MG63 (cell line): ENCODE results near the gene CALU. TPM values are rescaled to one million over a fixed set of nuclear protein-coding genes. Genes with fewer than 3 reads are reported as not detected.

ENCODE experiments used
- DNase-seq: peaks from one replicate; pipeline ENCODE4 v3.0.0-alpha.2; 2020
- H3K27me3 ChIP-seq: fragments of 250-450 bp; sonication (Bioruptor Pico); 2 replicates; pipeline ENCODE4 v1.5.1; 2020; ENCODE audit warnings: mild to moderate bottlenecking, moderate library complexity
- H3K36me3 ChIP-seq: fragments of 250-450 bp; sonication (Bioruptor Pico); 2 replicates; pipeline ENCODE4 v1.5.1; 2020; ENCODE audit warnings: mild to moderate bottlenecking, moderate library complexity
- H3K4me3 ChIP-seq: fragments of 250-450 bp; sonication (Bioruptor Pico); 2 replicates; pipeline ENCODE4 v1.5.1; 2020; ENCODE audit warnings: mild to moderate bottlenecking, moderate library complexity
- H3K9me3 ChIP-seq: fragments of 250-450 bp; sonication (Bioruptor Pico); 2 replicates; pipeline ENCODE4 v1.5.1; 2020; ENCODE audit warnings: mild to moderate bottlenecking, moderate library complexity
- total RNA-seq: library from RNA; depleted of rRNA; stranded (reverse); fragments of >200 nt; shearing (Covaris generic); gene quantifications from 2 replicates; pipeline ENCODE4 v1.2.3, GENCODE V29; 2014; ENCODE audit warnings: low replicate concordance

CALU gene
- total RNA-seq, 1 experiment from 2014 or later = 118 TPM

DNA sequence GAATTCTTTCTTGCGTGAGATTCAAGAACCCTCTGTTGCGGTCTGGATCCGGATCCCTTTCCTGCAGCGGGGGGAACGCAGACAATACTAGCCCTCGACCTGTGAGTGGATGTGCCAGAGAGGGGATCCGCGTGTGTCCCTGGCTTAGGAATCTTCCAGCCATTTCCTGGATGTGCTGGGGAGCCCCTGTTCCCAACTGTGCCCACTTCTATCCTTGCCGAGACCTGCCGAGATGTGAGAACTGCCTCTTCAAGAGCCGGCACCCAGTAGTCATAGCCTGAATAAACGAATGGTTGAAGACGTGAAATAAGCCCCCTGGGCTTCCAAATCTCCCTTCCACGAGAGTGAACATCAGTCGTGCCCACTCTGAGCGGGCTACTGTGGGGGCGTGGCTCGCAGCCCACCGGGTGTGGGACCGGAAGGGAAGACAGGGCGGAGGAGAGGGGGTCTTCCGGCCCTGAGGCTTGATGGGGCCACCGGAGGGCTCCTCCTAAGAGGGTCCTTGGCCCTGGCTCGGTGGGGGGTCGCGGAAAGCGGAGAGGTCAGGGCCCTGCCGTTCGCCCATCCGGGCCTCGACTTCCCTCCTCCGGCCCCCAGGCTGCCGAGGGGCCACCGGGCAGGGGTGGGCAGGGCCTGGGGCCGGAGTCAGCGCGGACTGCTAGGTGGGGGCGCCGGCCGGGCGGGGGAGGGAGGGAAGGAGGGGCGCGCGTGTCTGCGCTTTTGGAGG lies 51.3 kb downstream of the CALU start:
- DNase-seq = no peak
- H3K27me3 ChIP-seq = no peaks in the 10 kb centered on the region
- H3K36me3 ChIP-seq = no peaks in the 10 kb centered on the region
- peak overlapping the region; percentile 49 for H3K4me3 ChIP-seq
- no peaks in the 10 kb centered on the region for H3K9me3 ChIP-seq

DNA sequence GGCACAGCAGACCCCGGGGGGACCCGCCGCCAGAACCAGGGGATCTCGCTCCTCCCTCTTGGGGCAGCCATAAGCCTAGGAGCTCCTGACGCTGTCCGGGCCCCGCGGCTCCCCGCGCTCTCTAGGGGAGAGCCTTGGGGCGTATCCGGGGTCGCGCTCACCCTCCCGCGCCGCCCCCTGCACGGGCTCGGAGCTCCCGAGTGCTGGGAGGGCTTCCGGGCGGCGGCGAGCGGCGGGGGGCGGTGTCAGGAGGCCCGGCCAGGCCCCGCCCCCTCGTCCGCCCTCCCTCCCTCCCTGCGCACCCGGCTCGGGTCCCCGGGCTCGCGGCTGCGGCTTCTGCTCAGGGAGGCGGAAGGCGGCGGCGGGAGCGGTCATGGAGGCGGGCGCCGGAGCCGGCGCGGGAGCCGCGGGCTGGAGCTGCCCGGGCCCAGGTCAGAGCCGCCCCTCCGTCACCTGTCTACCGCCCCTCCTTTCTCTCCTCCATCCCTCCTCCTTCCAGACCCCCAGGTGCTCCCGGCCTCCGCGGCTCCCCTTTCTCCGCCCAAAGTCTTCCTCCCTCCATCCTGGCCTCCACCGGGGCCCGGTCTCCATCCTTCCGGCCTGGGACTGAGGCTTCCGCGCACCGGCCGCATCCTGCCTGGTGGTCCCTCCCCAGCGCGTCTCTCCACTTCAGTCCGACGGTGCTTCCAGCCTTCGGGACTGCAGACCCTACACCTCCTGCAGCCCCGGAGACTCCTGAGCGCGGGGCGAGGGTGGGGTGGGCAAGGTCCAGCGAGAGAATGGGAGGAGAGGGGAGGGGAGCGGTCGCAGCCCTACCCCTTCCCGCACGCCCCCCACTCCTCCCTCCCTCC lies 52.2 kb downstream of the CALU start, which contains the start of gene CCDC136:
CCDC136 (plus strand) TSS at position 848 of the 851 bp plus-strand sequence. CDS start 444 bp downstream, outside the sequence.
- H3K27me3 ChIP-seq = no peaks in the 10 kb centered on the region
- no peaks in the 10 kb centered on the region for H3K9me3 ChIP-seq
- H3K36me3 ChIP-seq = no peaks in the 10 kb centered on the region
- DNase-seq = peak; percentile 48
- peak within 1 kb of the TSS; percentile 49 for H3K4me3 ChIP-seq

DNA sequence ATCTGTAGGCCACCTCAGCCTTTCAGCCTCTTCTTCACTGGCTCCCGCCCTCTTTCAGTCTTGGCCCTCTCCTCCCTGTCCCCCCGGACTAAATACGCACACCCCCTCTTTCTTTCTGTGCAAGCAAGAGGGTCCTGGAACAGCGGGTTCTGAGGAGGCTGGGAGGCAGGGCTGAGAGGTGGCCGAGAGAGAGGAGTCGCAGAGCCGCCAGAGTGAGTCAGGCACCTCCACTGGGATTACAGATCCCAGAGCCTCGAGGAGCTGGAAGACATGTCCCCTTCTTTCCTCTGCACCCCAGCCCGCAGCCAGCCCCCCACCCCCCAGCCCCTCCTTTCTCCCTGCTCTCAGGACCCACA lies 52.8 kb downstream of the CALU start:
- Histone ChIP-seq H3K4me3 (no peak overlapping the region), H3K36me3 (no peaks in the 10 kb centered on the region), H3K9me3 (no peaks in the 10 kb centered on the region), H3K27me3 (no peaks in the 10 kb centered on the region)
- no peak for DNase-seq

- H3K9me3 ChIP-seq = no peaks in the 10 kb centered on the region
- no peak overlapping the region for H3K4me3 ChIP-seq
- DNase-seq = no peak
- H3K27me3 ChIP-seq = no peaks in the 10 kb centered on the region
- H3K36me3 ChIP-seq = no peaks in the 10 kb centered on the region
Observed at GRCh38 chr7:128792471-128793180, 53.5 kb downstream of the CALU start.

DNA sequence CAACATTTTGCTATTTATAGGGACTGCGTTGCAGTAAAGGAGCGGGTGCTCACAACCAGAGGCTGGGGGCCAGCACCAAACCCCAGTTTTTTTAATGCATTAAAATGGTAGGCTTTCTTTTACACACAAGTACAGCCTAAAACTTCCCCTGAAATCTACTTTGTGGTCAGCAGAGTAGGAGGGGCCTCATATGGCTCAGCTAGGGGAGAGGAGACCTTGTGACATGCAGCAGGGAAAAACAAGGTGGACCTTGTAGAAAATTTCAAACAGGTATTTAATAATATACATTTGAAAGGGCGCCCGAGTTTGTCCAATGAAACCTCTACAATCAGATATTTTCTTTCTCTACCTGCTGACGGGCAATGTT lies 54.0 kb downstream of the CALU start:
- no peak for DNase-seq

DNA sequence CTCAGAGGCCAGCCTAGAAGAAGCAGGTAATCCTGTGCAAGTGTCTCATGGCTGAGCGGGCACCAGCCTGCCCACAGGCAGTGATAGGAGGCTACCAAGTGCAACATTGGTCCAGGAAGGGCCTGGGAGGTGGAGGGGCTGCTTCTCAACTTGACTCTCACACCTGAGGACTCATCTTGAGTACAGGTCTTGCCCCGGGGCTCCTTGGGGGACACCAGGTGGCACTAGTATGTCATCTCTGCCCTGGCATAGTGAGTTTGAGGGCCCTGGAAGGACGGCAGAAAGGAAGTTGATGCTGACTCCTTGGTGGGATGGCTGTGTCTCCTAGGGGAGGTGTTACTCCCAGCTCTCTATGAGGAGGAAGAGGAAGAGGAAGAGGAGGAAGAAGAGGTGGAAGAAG lies 54.9 kb downstream of the CALU start:
- no peak for DNase-seq
- Histone ChIP-seq H3K36me3 (no peaks in the 10 kb centered on the region), H3K4me3 (no peak overlapping the region)

More for the DNA sequence above, 54.0 kb downstream of the CALU start:
- no peaks in the 10 kb centered on the region for H3K27me3 ChIP-seq
- no peak overlapping the region for H3K4me3 ChIP-seq
- no peaks in the 10 kb centered on the region for H3K9me3 ChIP-seq
- no peaks in the 10 kb centered on the region for H3K36me3 ChIP-seq

GRCh38 chr7:128794436-128794835 lies 55.3 kb downstream of the CALU start:
- H3K36me3 ChIP-seq = no peaks in the 10 kb centered on the region
- no peak overlapping the region for H3K4me3 ChIP-seq
- no peaks in the 10 kb centered on the region for H3K27me3 ChIP-seq
- no peaks in the 10 kb centered on the region for H3K9me3 ChIP-seq
- no peak for DNase-seq

More for the DNA sequence above, 54.9 kb downstream of the CALU start:
- no peaks in the 10 kb centered on the region for H3K27me3 ChIP-seq
- no peaks in the 10 kb centered on the region for H3K9me3 ChIP-seq

DNA sequence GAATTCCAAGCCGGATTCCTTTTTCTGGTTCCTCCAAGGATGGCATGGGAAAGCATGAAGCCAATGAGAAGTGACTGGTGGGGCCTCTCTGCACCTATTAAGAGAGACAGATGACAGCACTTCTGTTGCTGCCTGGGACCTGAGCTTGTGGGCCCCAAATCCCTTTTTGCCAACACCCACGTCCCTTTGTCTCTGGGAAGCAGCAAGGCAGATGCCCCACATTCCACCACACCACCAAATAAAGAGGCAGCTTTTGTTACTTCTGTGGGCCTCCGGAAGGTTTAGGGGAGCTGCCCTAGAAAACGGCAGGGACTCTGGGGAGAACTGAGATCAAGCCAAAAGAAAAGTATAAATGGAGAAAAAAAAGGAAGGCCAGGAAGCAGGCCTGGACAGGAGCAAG lies 56.0 kb downstream of the CALU start:
- H3K36me3 ChIP-seq = no peaks in the 10 kb centered on the region
- no peak overlapping the region for H3K4me3 ChIP-seq
- no peaks in the 10 kb centered on the region for H3K9me3 ChIP-seq
- no peak for DNase-seq
- H3K27me3 ChIP-seq = no peaks in the 10 kb centered on the region

- no peaks in the 10 kb centered on the region for H3K27me3 ChIP-seq
- no peaks in the 10 kb centered on the region for H3K9me3 ChIP-seq
- peak; percentile 60 for DNase-seq
- no peaks in the 10 kb centered on the region for H3K36me3 ChIP-seq
- H3K4me3 ChIP-seq = no peak overlapping the region
Observed at GRCh38 chr7:128796327-128796726, 57.2 kb downstream of the CALU start.

DNA sequence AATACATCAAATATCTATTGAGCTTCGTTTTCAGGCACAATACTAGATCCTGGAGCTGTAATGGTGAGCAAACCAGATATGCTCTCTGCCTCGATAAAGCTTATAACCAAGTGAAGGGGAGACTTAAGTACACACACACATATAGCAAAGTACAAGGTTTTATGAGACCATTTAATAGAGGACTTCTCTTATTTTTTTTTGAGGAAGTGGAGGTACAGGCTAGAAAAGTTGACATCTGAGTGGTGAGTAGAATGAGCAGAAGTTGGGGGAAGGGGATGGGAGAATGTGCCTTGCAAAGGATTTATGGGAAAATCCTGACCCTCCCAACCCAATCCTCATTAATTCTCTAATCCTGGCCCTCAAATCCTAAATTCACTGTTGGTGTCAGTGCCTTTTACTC lies 60.3 kb downstream of the CALU start:
- no peak for DNase-seq
- H3K27me3 ChIP-seq = no peaks in the 10 kb centered on the region
- H3K4me3 ChIP-seq = no peak overlapping the region
- H3K36me3 ChIP-seq = no peaks in the 10 kb centered on the region
- H3K9me3 ChIP-seq = no peaks in the 10 kb centered on the region

DNA sequence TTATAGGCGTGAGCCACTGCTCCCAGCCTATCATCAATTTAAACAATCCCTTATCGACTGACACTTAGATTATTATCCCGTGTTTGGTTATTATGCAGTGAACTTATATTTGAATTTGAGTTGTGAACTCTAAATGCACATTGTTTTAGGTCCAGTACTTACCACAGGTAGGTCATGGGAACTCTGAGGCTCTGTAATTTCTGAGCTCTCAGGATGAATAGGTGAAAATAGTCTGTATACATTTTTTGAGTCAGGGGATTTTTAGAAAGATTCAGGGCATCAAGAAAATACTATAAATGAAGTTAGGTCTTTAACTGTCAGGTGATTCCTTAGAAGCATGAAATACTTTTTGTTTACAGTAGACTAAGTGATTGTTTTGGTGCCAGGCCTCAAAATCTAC lies 61.4 kb downstream of the CALU start:
- Histone ChIP-seq H3K4me3 (no peak overlapping the region), H3K9me3 (no peaks in the 10 kb centered on the region), H3K36me3 (no peaks in the 10 kb centered on the region), H3K27me3 (no peaks in the 10 kb centered on the region)
- DNase-seq = no peak

DNA sequence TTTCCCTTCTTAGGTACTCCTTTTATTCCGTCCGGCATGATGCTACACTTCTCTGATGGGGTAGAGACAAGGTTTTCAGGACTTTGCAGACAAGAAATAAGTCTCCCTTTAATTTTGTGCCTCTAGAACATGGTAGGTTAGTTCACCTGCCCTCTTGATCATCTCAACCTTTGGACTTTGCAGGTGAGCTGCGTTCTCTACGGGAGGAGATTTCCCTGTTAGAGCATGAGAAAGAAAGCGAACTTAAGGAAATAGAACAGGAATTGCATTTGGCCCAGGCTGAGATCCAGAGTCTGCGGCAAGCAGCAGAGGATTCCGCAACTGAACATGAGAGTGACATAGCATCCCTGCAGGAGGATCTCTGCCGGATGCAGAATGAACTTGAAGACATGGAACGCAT lies 61.8 kb downstream of the CALU start:
- no peaks in the 10 kb centered on the region for H3K36me3 ChIP-seq
- no peaks in the 10 kb centered on the region for H3K27me3 ChIP-seq
- no peak for DNase-seq
- H3K9me3 ChIP-seq = no peaks in the 10 kb centered on the region
- no peak overlapping the region for H3K4me3 ChIP-seq

DNA sequence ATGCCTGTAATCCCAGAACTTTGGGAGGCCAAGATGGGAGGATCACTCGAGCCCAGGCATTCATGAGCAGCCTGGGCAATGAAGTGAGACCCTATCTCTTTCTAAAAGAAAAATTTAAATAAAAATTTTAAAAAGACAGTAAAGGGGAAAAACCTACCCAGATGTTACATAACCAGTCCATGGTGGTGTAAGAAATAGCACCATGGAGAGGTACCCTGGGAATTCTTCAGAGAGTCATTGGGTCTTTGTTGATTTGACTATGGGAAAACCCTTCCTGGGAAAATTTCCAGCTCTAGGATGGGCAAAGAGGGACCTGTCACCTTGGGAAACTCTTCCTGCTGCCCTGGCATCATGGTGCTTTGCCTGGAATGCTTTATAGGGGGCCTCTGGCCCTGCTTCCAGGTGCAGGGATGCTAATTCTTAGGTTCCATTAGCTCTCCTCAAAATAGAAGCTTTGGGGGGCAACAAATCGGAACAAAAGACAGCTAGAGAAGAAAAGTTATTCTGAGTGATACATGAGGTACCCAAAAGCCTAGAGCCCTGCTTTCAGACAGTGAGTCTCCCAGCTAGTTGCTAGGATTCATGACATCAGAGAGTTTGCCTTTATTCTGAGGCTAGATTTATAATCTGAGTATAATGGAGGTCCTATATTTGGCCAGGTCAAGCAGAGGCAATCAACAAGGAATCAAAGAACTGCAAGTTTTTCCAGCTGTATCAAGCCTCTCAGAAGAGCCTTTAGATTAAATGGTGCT lies 62.7 kb downstream of the CALU start:
- no peak for DNase-seq
- no peaks in the 10 kb centered on the region for H3K27me3 ChIP-seq
- no peaks in the 10 kb centered on the region for H3K9me3 ChIP-seq
- no peak overlapping the region for H3K4me3 ChIP-seq
- no peaks in the 10 kb centered on the region for H3K36me3 ChIP-seq

- H3K36me3 ChIP-seq = no peaks in the 10 kb centered on the region
- H3K4me3 ChIP-seq = no peak overlapping the region
- no peak for DNase-seq
- H3K9me3 ChIP-seq = no peaks in the 10 kb centered on the region
- H3K27me3 ChIP-seq = no peaks in the 10 kb centered on the region
Observed at GRCh38 chr7:128804484-128804883, 65.3 kb downstream of the CALU start.

GRCh38 chr7:128805225-128805624 lies 66.1 kb downstream of the CALU start:
- no peak for DNase-seq
- H3K36me3 ChIP-seq = no peaks in the 10 kb centered on the region
- no peaks in the 10 kb centered on the region for H3K9me3 ChIP-seq
- H3K27me3 ChIP-seq = no peaks in the 10 kb centered on the region
- H3K4me3 ChIP-seq = no peak overlapping the region

GRCh38 chr7:128807191-128807590 lies 68.0 kb downstream of the CALU start:
- Histone ChIP-seq H3K4me3 (no peak overlapping the region), H3K36me3 (no peaks in the 10 kb centered on the region), H3K9me3 (no peaks in the 10 kb centered on the region), H3K27me3 (no peaks in the 10 kb centered on the region)
- DNase-seq = no peak

DNA sequence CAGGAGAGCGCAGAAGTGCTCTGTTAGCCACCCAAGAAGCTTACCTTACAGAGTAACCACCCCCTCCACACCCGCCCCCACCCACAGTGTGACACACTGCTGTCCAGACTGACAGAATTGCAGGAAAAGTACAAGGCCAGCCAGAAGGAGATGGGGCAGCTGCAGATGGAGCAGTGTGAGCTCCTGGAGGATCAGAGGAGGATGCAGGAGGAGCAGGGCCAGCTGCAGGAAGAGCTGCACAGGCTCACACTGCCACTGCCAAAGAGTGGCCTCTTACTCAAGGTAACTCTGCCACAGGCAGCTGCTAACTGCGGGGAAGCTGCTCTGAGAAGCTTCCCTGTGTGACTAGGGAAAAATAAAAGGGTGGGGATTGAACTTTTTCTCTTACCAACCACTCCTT lies 70.2 kb downstream of the CALU start:
- Histone ChIP-seq H3K27me3 (no peaks in the 10 kb centered on the region), H3K4me3 (no peak overlapping the region), H3K36me3 (no peaks in the 10 kb centered on the region), H3K9me3 (no peaks in the 10 kb centered on the region)
- no peak for DNase-seq
